Liver (tissue), 9 donors: Measurements from ENCODE around the gene MBNL3. TPM values are rescaled to one million over a fixed set of nuclear protein-coding genes. Genes with fewer than 3 reads are reported as not detected.

Source experiments
- DNase-seq: peaks from one replicate; pipeline ENCODE4 v3.0.0-alpha.2; 2017; ENCODE audit warnings: low spot score
- H3K27ac ChIP-seq, 2 donors: one replicate each; pipeline ENCODE4 v1.7.0; 2013; ENCODE audit warnings: inconsistent platforms in 2 of 2, low read length in 2 of 2, control low read depth in 1 of 2, low read depth in 1 of 2, mild to moderate bottlenecking in 1 of 2
- H3K27me3 ChIP-seq, 4 donors: one replicate each; pipeline versions ENCODE4 v1.6.1 to v1.7.0; 2013; ENCODE audit warnings: low read length in 3 of 4, inconsistent platforms in 1 of 4, mild to moderate bottlenecking in 1 of 4, moderate library complexity in 1 of 4; ENCODE audit not compliant: control insufficient read depth in 4 of 4, insufficient read depth in 4 of 4
- H3K36me3 ChIP-seq, 4 donors: one replicate each; pipeline versions ENCODE4 v1.6.1 to v1.7.0; 2013; ENCODE audit warnings: low read length in 3 of 4, mild to moderate bottlenecking in 3 of 4, low read depth in 1 of 4, moderate library complexity in 1 of 4; ENCODE audit not compliant: control insufficient read depth in 4 of 4, insufficient read depth in 3 of 4
- H3K4me1 ChIP-seq, 4 donors: one replicate each; pipeline versions ENCODE4 v1.6.1 to v1.7.0; 2013; ENCODE audit warnings: low read length in 3 of 4, mild to moderate bottlenecking in 3 of 4, moderate library complexity in 1 of 4; ENCODE audit not compliant: control insufficient read depth in 4 of 4, insufficient read depth in 4 of 4
- H3K4me3 ChIP-seq, 3 donors: one replicate each; pipeline versions ENCODE4 v1.6.1 to v1.7.0; 2013; ENCODE audit warnings: low read length in 3 of 3, control low read depth in 1 of 3, low read depth in 1 of 3, mild to moderate bottlenecking in 1 of 3
- H3K9ac ChIP-seq, 2 donors: one replicate each; pipeline ENCODE4 v1.7.0; 2013; ENCODE audit warnings: low read length in 2 of 2, mild to moderate bottlenecking in 2 of 2, moderate library complexity in 2 of 2, control low read depth in 1 of 2, low read depth in 1 of 2
- H3K9me3 ChIP-seq, 4 donors: one replicate each; pipeline versions ENCODE4 v1.6.1 to v1.7.0; 2013; ENCODE audit warnings: low read length in 3 of 4; ENCODE audit not compliant: control insufficient read depth in 4 of 4
- ATF3 ChIP-seq: IDR thresholded peaks from 2 replicates; pipeline ENCODE4 v1.6.1; 2016; ENCODE audit warnings: antibody characterized with exemption
- CTCF ChIP-seq: fragments of 150-350 bp; IDR thresholded peaks from 2 replicates; pipeline ENCODE4 v1.5.1; 2017; ENCODE audit warnings: improper control_type of control experiment, low read depth, low read length; ENCODE audit not compliant: missing input control
- EGR1 ChIP-seq, 2 donors: IDR thresholded peaks; 2 replicates each; pipeline ENCODE4 v1.6.1; 2016 to 2018; ENCODE audit warnings: antibody characterized with exemption in 2 of 2, low read depth in 2 of 2
- FOXA1 ChIP-seq: IDR thresholded peaks from 2 replicates; pipeline ENCODE4 v1.6.1; 2016; ENCODE audit warnings: antibody characterized with exemption
- FOXA2 ChIP-seq: IDR thresholded peaks from 2 replicates; pipeline ENCODE4 v1.6.1; 2016; ENCODE audit warnings: antibody characterized with exemption
- GABPA ChIP-seq, 2 donors: IDR thresholded peaks in 1 of 2; conservative IDR thresholded peaks in 1 of 2; 2 replicates each; pipeline ENCODE4 v1.6.1; 2016; ENCODE audit warnings: antibody characterized with exemption in 2 of 2, mild to moderate bottlenecking in 1 of 2, moderate library complexity in 1 of 2
- HNF4A ChIP-seq, 2 donors: conservative IDR thresholded peaks; 2 replicates each; pipeline ENCODE4 v1.6.1; 2016; ENCODE audit warnings: antibody characterized with exemption in 2 of 2, mild to moderate bottlenecking in 2 of 2
- HNF4G ChIP-seq: IDR thresholded peaks from 2 replicates; pipeline ENCODE4 v1.6.1; 2016; ENCODE audit warnings: antibody characterized with exemption
- JUND ChIP-seq, 2 donors: IDR thresholded peaks; 2 replicates each; pipeline ENCODE4 v1.6.1; 2016; ENCODE audit warnings: antibody characterized with exemption in 2 of 2
- MAX ChIP-seq: IDR thresholded peaks from 2 replicates; pipeline ENCODE4 v1.6.1; 2016; ENCODE audit warnings: antibody characterized with exemption
- NR2F2 ChIP-seq: IDR thresholded peaks from 2 replicates; pipeline ENCODE4 v1.6.1; 2016; ENCODE audit warnings: antibody characterized with exemption
- RAD21 ChIP-seq, 2 donors: IDR thresholded peaks; 2 replicates each; pipeline ENCODE4 v1.6.1; 2016; ENCODE audit warnings: antibody characterized with exemption in 2 of 2, mild to moderate bottlenecking in 2 of 2
- REST ChIP-seq: IDR thresholded peaks from 2 replicates; pipeline ENCODE4 v1.6.1; 2016; ENCODE audit warnings: antibody characterized with exemption, mild to moderate bottlenecking
- RXRA ChIP-seq, 2 donors: IDR thresholded peaks; 2 replicates each; pipeline ENCODE4 v1.6.1; 2017 to 2018; ENCODE audit warnings: antibody characterized with exemption in 2 of 2, mild to moderate bottlenecking in 1 of 2
- SP1 ChIP-seq: IDR thresholded peaks from 2 replicates; pipeline ENCODE4 v1.6.1; 2018; ENCODE audit warnings: antibody characterized with exemption, mild to moderate bottlenecking
- TAF1 ChIP-seq: conservative IDR thresholded peaks from 2 replicates; pipeline ENCODE4 v1.6.1; 2016; ENCODE audit warnings: antibody characterized with exemption, mild to moderate bottlenecking
- YY1 ChIP-seq: IDR thresholded peaks from 2 replicates; pipeline ENCODE4 v1.6.1; 2016; ENCODE audit warnings: antibody characterized with exemption, mild to moderate bottlenecking
- ZBTB33 ChIP-seq: IDR thresholded peaks from 2 replicates; pipeline ENCODE4 v1.6.1; 2016; ENCODE audit warnings: antibody characterized with exemption
- WGBS: extraction: QIAGEN DNeasy Blood & Tissue Kit; methylation state at CpG from one replicate; pipeline ENCODE4 v1.1.7; 2013; 5-methylcytosine and 5-hydroxymethylcytosine counted together
- polyA plus RNA-seq, 2 donors: library from polyadenylated mRNA; stranded (reverse) in 1 of 2; unstranded in 1 of 2; fragments of 200-250 nt in 1 of 2; fragments of >200 nt in 1 of 2; fragmentation: Nextera tagmentation in 1 of 2; extraction: Ambion mirVana in 1 of 2; gene quantifications; one replicate each; pipeline versions ENCODE4 v1.2.1 to v1.2.3, GENCODE V29; 2013 to 2015
- total RNA-seq, 2 donors: library from RNA; depleted of rRNA; stranded (reverse); fragments of >200 nt; gene quantifications; one replicate each; pipeline ENCODE4 v1.2.3, GENCODE V29; 2014
- donor health status: healthy.
- donor health status: healthy.
- donor health status: healthy.
- donor health status: healthy.
- donor health status: healthy.

The MBNL3 gene
- total and polyA plus RNA-seq, 4 donors = 20.6 to 149 (median 82.3) TPM

- no peak for TF ChIP-seq REST
- TF ChIP-seq RXRA (IDR thresholded peaks at IDR 0.05) = no peak
Observed at GRCh38 chrX:132393485-132393884, 95.4 kb downstream of the MBNL3 start (continued).

- DNase-seq = no peak
- Histone ChIP-seq H3K4me3 (no peak overlapping the region), H3K4me1 (peaks cover 0 to 2% (median 0%) of the 10 kb centered on the region in 4 donors), H3K36me3 (peaks cover 2 to 7% (median 4%) of the 10 kb centered on the region in 4 donors), H3K27me3 (peaks cover 0 to 2% (median 0%) of the 10 kb centered on the region in 4 donors), H3K9me3 (no peaks in the 10 kb centered on the region), H3K9ac (no peak overlapping the region), H3K27ac (no peak overlapping the region)
- TF ChIP-seq EGR1 (IDR thresholded peaks at IDR 0.05; ENCODE audit: low read depth in 2 of 2) (no peak), TAF1 (no peak), NR2F2 (no peak)
Observed at GRCh38 chrX:132393085-132393484, 95.8 kb downstream of the MBNL3 start.

GRCh38 chrX:132390792-132391191 lies 98.0 kb downstream of the MBNL3 start:
- Histone ChIP-seq H3K27ac (no peak overlapping the region), H3K27me3 (peaks cover 0 to 2% (median 0%) of the 10 kb centered on the region in 4 donors), H3K9me3 (no peaks in the 10 kb centered on the region), H3K4me3 (no peak overlapping the region), H3K36me3 (peaks cover 2 to 8% (median 4%) of the 10 kb centered on the region in 4 donors), H3K4me1 (peaks cover 0 to 2% (median 0%) of the 10 kb centered on the region in 4 donors), H3K9ac (no peak overlapping the region)
- TF ChIP-seq JUND (IDR thresholded peaks at IDR 0.05) (no peak), NR2F2 (no peak), REST (no peak), CTCF (no peak), YY1 (no peak), SP1 (no peak), RXRA (IDR thresholded peaks at IDR 0.05) (no peak), FOXA2 (no peak), HNF4G (no peak), FOXA1 (no peak), RAD21 (IDR thresholded peaks at IDR 0.05) (no peak), MAX (no peak), ATF3 (no peak), ZBTB33 (no peak), EGR1 (IDR thresholded peaks at IDR 0.05; ENCODE audit: low read depth in 2 of 2) (no peak), HNF4A (conservative IDR thresholded peaks at IDR 0.05) (no peak), GABPA (IDR thresholded peaks at IDR 0.05 in 1 of 2, conservative IDR thresholded peaks at IDR 0.05 in 1 of 2) (no peak), TAF1 (no peak)
- no peak for DNase-seq
- WGBS = 96% methylated on average over 9 of the region's 9 CpGs
